Measurements from ENCODE around the gene MAPK1.
"Not testable (repeated sequence)": the region's sequence is repeated elsewhere in the genome, so short reads cannot be mapped to it uniquely, and the experiment has no call there.

The MAPK1 gene

DNA sequence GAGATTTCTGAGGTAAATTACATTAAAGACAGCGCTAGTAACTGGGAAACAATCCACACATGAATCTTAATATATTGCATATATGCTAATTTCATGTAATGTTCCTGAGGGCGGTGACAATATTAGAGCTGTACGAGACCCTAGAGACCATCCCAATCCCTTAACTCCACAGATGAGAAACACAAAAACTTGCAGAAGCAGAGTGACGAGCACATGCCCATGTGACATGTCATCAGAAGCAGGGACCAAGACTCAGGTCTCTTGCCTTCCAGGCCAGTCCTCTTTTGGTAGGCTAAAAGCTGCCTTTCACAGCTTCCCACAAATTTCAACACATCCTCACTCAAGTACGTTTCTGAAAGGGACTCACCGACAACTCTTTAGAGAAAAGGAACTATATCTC lies 11.8 kb downstream of the MAPK1 start:
- H3K4me3 ChIP-seq (ENCODE audit: low read length) = no peak overlapping the region
- no peaks in the 10 kb centered on the region for H3K27me3 ChIP-seq (ENCODE audit: control insufficient read depth, insufficient read depth, low read length)
- H3K9ac ChIP-seq (ENCODE audit: low read length) = no peak overlapping the region
- H3K36me3 ChIP-seq (ENCODE audit: control insufficient read depth, insufficient read depth, low read length) = no peaks in the 10 kb centered on the region
- no peak overlapping the region for H3K27ac ChIP-seq (ENCODE audit: low read depth, low read length)
- peaks cover 14% of the 10 kb centered on the region for H3K4me1 ChIP-seq (ENCODE audit: control insufficient read depth, insufficient read depth, low read length)

DNA sequence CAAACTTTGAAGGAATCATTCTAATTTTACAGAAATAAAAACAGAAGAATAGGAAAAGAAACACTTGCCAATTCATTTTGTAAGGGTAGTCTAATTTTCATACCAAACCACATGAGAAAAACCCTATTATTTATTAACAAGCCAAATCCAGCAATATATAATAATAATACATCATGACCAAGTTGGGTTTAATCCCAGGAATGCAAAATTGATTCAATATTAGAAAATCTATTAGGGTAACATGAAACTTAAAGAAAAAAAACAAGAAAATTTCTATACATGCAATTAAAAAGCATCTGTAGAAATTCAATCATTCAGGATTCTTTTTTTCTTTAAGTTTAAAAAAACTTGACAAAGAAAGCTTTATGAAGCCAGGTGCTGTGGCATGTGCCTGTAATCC lies 16.8 kb downstream of the MAPK1 start:
- Histone ChIP-seq H3K36me3 (ENCODE audit: control insufficient read depth, insufficient read depth, low read length) (no peaks in the 10 kb centered on the region), H3K4me1 (ENCODE audit: control insufficient read depth, insufficient read depth, low read length) (peaks cover 6% of the 10 kb centered on the region), H3K27ac (ENCODE audit: low read depth, low read length) (no peak overlapping the region), H3K4me3 (ENCODE audit: low read length) (no peak overlapping the region), H3K9ac (ENCODE audit: low read length) (no peak overlapping the region), H3K27me3 (ENCODE audit: control insufficient read depth, insufficient read depth, low read length) (no peaks in the 10 kb centered on the region)

GRCh38 chr22:21849489-21849888 lies 18.0 kb downstream of the MAPK1 start:
- Histone ChIP-seq H3K27ac (ENCODE audit: low read depth, low read length) (no peak overlapping the region), H3K36me3 (ENCODE audit: control insufficient read depth, insufficient read depth, low read length) (no peaks in the 10 kb centered on the region), H3K4me1 (ENCODE audit: control insufficient read depth, insufficient read depth, low read length) (peaks cover 6% of the 10 kb centered on the region), H3K4me3 (ENCODE audit: low read length) (no peak overlapping the region), H3K9ac (ENCODE audit: low read length) (no peak overlapping the region), H3K27me3 (ENCODE audit: control insufficient read depth, insufficient read depth, low read length) (no peaks in the 10 kb centered on the region)

DNA sequence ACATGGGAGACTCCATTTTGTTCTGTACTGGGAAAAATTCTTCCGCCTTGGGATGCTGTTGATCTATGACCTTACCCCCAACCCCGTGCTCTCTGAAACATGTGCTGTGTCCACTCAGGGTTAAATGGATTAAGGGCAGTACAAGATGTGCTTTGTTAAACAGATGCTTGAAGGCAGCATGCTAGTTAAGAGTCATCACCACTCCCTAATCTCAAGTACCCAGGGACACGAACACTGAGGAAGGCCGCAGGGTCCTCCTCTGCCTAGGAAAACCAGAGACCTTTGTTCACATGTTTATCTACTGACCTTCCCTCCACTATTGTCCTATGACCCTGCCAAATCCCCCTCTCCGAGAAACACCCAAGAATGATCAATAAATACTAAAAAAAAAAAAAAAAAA lies 19.4 kb downstream of the MAPK1 start:
- H3K4me3 ChIP-seq (ENCODE audit: low read length); H3K27ac ChIP-seq (ENCODE audit: low read depth, low read length); H3K36me3 ChIP-seq (ENCODE audit: control insufficient read depth, insufficient read depth, low read length); H3K27me3 ChIP-seq (ENCODE audit: control insufficient read depth, insufficient read depth, low read length); H3K4me1 ChIP-seq (ENCODE audit: control insufficient read depth, insufficient read depth, low read length); H3K9ac ChIP-seq (ENCODE audit: low read length): not testable (repeated sequence)

DNA sequence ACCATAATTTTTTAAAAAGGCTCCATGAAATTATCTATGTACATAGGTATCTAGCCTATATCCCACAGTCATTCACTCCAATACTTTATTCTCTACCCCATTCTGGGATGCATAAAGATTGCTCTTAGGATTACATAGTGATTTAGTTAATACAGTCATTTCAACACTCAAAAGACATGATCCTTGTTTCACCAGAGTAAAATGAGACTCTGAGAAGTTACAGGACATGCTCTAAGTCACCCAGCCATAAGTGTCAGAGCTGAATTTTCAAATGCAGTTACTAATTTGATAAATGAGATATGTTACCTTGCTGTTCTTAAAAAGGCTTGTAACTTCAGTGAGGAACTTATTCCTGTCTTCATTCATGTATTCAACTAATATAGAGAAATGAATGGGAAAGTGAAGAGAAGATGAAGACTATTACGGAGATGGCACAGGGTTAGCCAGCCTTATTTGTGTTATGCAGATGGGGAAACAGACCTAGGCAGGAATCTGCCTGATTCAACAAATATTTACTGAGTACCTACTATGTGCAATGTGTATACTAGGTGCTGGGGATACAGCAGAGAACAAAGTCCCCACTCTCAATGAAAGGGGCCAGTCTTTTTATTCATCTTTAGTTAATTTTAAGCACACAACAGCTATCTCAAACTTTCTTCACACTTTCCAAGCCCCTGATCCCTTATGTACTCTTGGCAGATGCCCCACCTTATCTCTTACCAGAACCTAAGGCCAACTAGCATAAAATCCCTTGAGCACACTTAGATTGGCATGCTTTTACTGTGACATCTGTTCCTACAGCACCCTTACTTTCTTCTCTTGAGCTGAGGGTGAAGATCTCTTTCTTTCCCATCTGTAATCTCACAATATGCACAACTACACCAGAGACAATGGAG lies 21.6 kb downstream of the MAPK1 start:
- no peaks in the 10 kb centered on the region for H3K36me3 ChIP-seq (ENCODE audit: control insufficient read depth, insufficient read depth, low read length)
- no peak overlapping the region for H3K4me3 ChIP-seq (ENCODE audit: low read length)
- no peak overlapping the region for H3K9ac ChIP-seq (ENCODE audit: low read length)
- H3K27ac ChIP-seq (ENCODE audit: low read depth, low read length) = no peak overlapping the region
- H3K4me1 ChIP-seq (ENCODE audit: control insufficient read depth, insufficient read depth, low read length) = peaks cover 6% of the 10 kb centered on the region
- no peaks in the 10 kb centered on the region for H3K27me3 ChIP-seq (ENCODE audit: control insufficient read depth, insufficient read depth, low read length)

- Histone ChIP-seq H3K27ac (ENCODE audit: low read depth, low read length) (no peak overlapping the region), H3K9ac (ENCODE audit: low read length) (no peak overlapping the region), H3K4me1 (ENCODE audit: control insufficient read depth, insufficient read depth, low read length) (peaks cover 3% of the 10 kb centered on the region), H3K36me3 (ENCODE audit: control insufficient read depth, insufficient read depth, low read length) (no peaks in the 10 kb centered on the region), H3K27me3 (ENCODE audit: control insufficient read depth, insufficient read depth, low read length) (no peaks in the 10 kb centered on the region), H3K4me3 (ENCODE audit: low read length) (no peak overlapping the region)
Measured at GRCh38 chr22:21842946-21843345, 24.5 kb downstream of the MAPK1 start.

DNA sequence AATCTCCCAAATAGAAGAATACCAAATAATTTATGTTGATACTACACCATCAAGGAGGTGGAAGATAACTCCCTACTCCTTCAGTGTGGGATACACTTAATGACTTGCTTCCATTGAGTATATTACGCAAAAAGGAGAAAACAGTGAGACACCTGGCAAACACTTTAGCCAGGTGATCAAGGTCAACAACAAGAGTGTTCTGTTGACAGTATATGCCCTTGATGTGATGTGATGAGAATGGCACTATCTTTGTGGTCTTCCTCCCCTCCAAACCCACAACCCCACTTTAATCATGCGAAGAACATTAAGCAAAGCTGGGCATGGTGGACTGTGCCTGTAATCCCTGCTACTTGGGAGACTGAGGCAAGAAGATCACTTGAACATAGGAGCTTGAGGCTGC lies 26.0 kb downstream of the MAPK1 start:
- Histone ChIP-seq H3K4me1 (ENCODE audit: control insufficient read depth, insufficient read depth, low read length) (peaks cover 9% of the 10 kb centered on the region), H3K4me3 (ENCODE audit: low read length) (no peak overlapping the region), H3K27me3 (ENCODE audit: control insufficient read depth, insufficient read depth, low read length) (no peaks in the 10 kb centered on the region), H3K9ac (ENCODE audit: low read length) (no peak overlapping the region), H3K27ac (ENCODE audit: low read depth, low read length) (no peak overlapping the region), H3K36me3 (ENCODE audit: control insufficient read depth, insufficient read depth, low read length) (no peaks in the 10 kb centered on the region)

- Histone ChIP-seq H3K36me3 (ENCODE audit: control insufficient read depth, insufficient read depth, low read length) (no peaks in the 10 kb centered on the region), H3K4me3 (ENCODE audit: low read length) (no peak overlapping the region), H3K27ac (ENCODE audit: low read depth, low read length) (no peak overlapping the region), H3K27me3 (ENCODE audit: control insufficient read depth, insufficient read depth, low read length) (no peaks in the 10 kb centered on the region), H3K4me1 (ENCODE audit: control insufficient read depth, insufficient read depth, low read length) (peaks cover 14% of the 10 kb centered on the region), H3K9ac (ENCODE audit: low read length) (no peak overlapping the region)
Measured at GRCh38 chr22:21840236-21840823, 27.1 kb downstream of the MAPK1 start.

- peaks cover 16% of the 10 kb centered on the region for H3K4me1 ChIP-seq (ENCODE audit: control insufficient read depth, insufficient read depth, low read length)
Measured at GRCh38 chr22:21839765-21840140, 27.7 kb downstream of the MAPK1 start.

DNA sequence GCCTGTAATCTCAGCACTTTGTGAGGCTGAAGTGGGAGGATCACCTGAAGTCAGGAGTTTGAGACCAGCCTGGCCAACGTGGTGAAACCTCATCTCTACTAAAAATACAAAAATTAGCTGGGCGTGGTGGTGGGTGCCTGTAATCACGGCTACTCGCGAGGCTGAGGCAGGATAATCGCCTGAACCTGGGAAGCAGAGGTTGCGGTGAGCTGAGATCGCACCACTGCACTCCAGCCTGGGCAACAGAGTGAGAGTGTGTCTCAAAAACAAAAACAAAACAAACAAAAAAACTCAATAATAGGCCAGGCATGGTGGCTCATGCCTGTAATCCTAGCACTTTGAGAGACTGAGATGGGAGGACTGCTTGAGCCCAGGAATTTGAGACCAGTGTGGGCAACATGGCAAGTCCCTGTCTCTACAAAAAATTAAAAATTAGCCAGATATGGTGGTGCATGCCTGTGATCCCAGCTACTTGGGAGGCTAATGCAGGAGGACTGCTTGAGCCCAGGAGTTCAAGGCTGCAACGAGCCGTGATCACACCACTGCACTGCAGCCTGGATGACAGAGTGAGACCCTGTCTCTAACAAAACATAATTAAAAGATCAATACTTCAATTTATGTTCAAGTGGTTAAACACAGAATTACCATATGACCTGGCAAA lies 28.2 kb downstream of the MAPK1 start:
- not testable (repeated sequence) for H3K4me3 ChIP-seq (ENCODE audit: low read length); H3K27me3 ChIP-seq (ENCODE audit: control insufficient read depth, insufficient read depth, low read length); H3K9ac ChIP-seq (ENCODE audit: low read length); H3K36me3 ChIP-seq (ENCODE audit: control insufficient read depth, insufficient read depth, low read length); H3K27ac ChIP-seq (ENCODE audit: low read depth, low read length)
- H3K4me1 ChIP-seq (ENCODE audit: control insufficient read depth, insufficient read depth, low read length) = peaks cover 16% of the 10 kb centered on the region

More at GRCh38 chr22:21839765-21840140, 27.7 kb downstream of the MAPK1 start:
- Histone ChIP-seq H3K27ac (ENCODE audit: low read depth, low read length) (no peak overlapping the region), H3K36me3 (ENCODE audit: control insufficient read depth, insufficient read depth, low read length) (no peaks in the 10 kb centered on the region), H3K27me3 (ENCODE audit: control insufficient read depth, insufficient read depth, low read length) (no peaks in the 10 kb centered on the region), H3K9ac (ENCODE audit: low read length) (no peak overlapping the region), H3K4me3 (ENCODE audit: low read length) (no peak overlapping the region)

DNA sequence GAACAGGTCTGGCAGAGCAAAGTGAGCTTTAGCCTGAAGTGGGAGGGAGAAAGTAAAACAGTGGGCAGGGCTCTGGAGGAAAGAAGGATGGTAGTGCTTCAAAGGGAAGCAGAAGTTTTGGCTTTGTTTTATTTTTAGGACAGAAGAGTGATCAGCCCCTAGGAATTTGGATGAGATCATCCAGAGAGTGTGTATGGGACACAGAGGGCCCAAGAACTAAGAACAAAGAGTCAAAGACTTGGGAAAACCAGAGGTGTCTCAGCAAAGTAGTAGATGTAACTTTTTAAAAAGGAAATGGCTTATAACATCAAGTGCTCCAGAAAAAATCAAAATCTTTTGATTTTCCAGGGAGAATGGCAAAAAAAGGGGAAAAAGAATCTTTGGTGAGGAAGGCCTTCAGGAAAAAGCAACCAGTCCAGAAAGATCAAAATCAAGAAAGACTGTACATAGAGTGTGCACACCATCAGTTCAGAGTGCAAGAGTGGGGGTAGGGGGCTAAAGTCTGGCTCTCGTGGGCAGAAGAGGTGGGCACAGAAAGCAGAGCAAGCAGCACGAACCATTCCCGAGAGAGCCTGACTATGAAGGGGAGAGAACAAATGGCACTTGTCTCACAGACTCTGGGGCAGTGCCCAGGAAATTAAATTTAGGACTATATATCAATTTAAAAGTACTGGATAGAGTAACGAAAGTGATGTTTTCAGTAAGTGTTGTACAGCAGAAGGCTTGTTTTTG lies 30.0 kb downstream of the MAPK1 start:
- no peaks in the 10 kb centered on the region for H3K27me3 ChIP-seq (ENCODE audit: control insufficient read depth, insufficient read depth, low read length)
- no peak overlapping the region for H3K9ac ChIP-seq (ENCODE audit: low read length)
- H3K27ac ChIP-seq (ENCODE audit: low read depth, low read length) = peak overlapping the region; percentile 90
- H3K4me3 ChIP-seq (ENCODE audit: low read length) = no peak overlapping the region
- no peaks in the 10 kb centered on the region for H3K36me3 ChIP-seq (ENCODE audit: control insufficient read depth, insufficient read depth, low read length)
- H3K4me1 ChIP-seq (ENCODE audit: control insufficient read depth, insufficient read depth, low read length) = peaks cover 18% of the 10 kb centered on the region

GRCh38 chr22:21836486-21836885 lies 31.0 kb downstream of the MAPK1 start:
- H3K27ac ChIP-seq (ENCODE audit: low read depth, low read length); H3K4me3 ChIP-seq (ENCODE audit: low read length); H3K9ac ChIP-seq (ENCODE audit: low read length); H3K36me3 ChIP-seq (ENCODE audit: control insufficient read depth, insufficient read depth, low read length); H3K27me3 ChIP-seq (ENCODE audit: control insufficient read depth, insufficient read depth, low read length): not testable (repeated sequence)
- peaks cover 22% of the 10 kb centered on the region for H3K4me1 ChIP-seq (ENCODE audit: control insufficient read depth, insufficient read depth, low read length)
